ENCODE results near the gene FAM168A.

DNA sequence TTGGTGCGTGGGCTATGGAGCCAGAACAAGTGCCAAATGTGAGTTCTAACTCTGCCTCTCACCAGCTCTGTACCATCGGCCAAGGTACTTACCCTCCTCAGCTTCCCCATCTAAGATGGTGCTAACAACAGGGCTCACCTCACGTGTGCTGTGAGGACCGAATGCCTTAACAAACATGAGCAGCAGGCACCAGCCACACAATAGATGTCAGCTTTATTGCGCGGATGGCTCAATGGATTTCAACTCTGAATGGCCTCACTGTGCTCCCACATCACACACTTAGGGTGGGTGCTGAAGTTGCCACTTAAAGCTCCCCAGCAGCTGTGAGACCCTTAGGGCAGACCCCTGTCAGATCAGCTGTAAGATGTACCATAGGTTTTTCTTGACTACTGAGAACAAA, 197.6 kb downstream of the FAM168A start:
- TF ChIP-seq, protein P1, sequence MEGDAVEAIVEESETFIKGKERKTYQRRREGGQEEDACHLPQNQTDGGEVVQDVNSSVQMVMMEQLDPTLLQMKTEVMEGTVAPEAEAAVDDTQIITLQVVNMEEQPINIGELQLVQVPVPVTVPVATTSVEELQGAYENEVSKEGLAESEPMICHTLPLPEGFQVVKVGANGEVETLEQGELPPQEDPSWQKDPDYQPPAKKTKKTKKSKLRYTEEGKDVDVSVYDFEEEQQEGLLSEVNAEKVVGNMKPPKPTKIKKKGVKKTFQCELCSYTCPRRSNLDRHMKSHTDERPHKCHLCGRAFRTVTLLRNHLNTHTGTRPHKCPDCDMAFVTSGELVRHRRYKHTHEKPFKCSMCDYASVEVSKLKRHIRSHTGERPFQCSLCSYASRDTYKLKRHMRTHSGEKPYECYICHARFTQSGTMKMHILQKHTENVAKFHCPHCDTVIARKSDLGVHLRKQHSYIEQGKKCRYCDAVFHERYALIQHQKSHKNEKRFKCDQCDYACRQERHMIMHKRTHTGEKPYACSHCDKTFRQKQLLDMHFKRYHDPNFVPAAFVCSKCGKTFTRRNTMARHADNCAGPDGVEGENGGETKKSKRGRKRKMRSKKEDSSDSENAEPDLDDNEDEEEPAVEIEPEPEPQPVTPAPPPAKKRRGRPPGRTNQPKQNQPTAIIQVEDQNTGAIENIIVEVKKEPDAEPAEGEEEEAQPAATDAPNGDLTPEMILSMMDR (optimal IDR thresholded peaks at IDR 0.05 in 1 of 3, IDR thresholded peaks at IDR 0.05 in 1 of 3, conservative IDR thresholded peaks at IDR 0.05 in 1 of 3; ENCODE audit: extremely low read depth in 1 of 3, insufficient read depth in 2 of 3, low read length in 3 of 3), result no peak
- TF ChIP-seq EZH2 (IDR thresholded peaks at IDR 0.05; ENCODE audit: low read length), result no peak

Measured in keratinocyte (primary cell).